Kidney epithelial cell (primary cell): ENCODE measurements around the gene FGB. TPM values are rescaled to one million over a fixed set of nuclear protein-coding genes. Genes with fewer than 3 reads are reported as not detected.
A peak's percentile ranks its signal among the peaks of the same experiment; 100 is the strongest.

Source experiments
- DNase-seq: peaks from one replicate; pipeline ENCODE4 v3.0.0-alpha.2; 2010; ENCODE audit warnings: low read depth
- H3K27me3 ChIP-seq: 2 replicates; pipeline ENCODE4 v1.6.0; 2011; ENCODE audit warnings: low read length; ENCODE audit not compliant: control insufficient read depth, insufficient read depth
- H3K36me3 ChIP-seq: 2 replicates; pipeline ENCODE4 v1.5.1; 2011; ENCODE audit warnings: low read length; ENCODE audit not compliant: control insufficient read depth, insufficient read depth
- H3K4me3 ChIP-seq: 2 replicates; pipeline ENCODE4 v1.5.1; 2011; ENCODE audit warnings: low read depth, mild to moderate bottlenecking, control low read depth, low read length
- CTCF ChIP-seq: IDR thresholded peaks from 2 replicates; pipeline ENCODE4 v1.5.1; 2011; ENCODE audit warnings: mild to moderate bottlenecking, moderate library complexity, low read length, control low read depth, inconsistent platforms; ENCODE audit not compliant: insufficient read depth, poor library complexity, severe bottlenecking
- total RNA-seq: library from RNA; depleted of rRNA; stranded (reverse); fragments of >200 nt; gene quantifications from 2 replicates; pipeline ENCODE4 v1.2.3, GENCODE V29; 2015

The FGB gene
- total RNA-seq, 1 donor from 2014 or later: 3.7 TPM

GRCh38 chr4:154559141-154559493, 3.7 kb upstream of the FGB start:
- no peaks in the 10 kb centered on the region for H3K27me3 ChIP-seq
- no peak for TF ChIP-seq CTCF
- no peak for DNase-seq
- no peaks in the 10 kb centered on the region for H3K36me3 ChIP-seq
- no peak overlapping the region for H3K4me3 ChIP-seq

DNA sequence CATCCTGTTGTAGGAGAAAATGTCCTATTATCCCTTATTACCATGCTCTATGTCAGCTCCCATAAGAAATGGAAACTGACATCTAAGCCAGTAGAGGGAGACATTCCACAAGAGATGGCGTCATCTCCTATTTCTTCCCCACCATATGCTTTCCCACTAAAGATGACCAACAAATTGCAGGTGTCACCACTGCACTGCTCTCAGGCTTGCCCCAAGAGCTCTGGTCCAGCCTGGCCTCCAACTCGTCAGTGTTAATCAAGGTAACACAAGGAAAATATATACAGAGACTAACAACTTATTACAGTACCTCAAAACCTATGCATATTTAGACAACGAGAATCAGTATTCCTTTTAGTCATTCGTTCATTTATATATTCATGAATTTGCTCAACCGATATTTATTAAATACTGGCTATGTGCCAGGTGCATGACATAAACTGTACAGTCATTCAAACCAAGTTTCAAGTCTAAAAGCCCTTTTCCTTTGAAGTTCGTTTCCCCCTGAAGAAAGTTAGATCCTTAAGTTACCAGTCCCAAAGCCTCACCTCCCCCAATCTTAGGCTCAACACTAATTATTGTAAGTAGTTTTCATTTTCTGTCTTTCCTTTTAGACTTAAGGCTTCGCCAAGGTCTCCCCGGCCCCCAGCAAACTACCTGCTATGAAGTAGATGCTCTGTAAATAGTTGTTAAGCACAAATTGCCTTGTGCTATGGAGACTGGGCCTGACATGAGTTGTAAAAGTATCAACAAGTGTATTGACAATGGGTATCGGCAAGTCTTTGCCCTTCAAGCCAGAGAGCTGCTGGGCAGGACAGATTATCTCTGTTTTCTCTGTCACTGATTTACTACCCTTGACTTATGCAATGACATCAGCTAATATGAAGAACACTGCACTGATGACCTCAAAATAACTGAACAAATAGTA, 3.1 kb upstream of the FGB start:
- no peak for DNase-seq
- Histone ChIP-seq H3K36me3 (no peaks in the 10 kb centered on the region), H3K4me3 (no peak overlapping the region), H3K27me3 (no peaks in the 10 kb centered on the region)
- TF ChIP-seq CTCF: peak; percentile 60

DNA sequence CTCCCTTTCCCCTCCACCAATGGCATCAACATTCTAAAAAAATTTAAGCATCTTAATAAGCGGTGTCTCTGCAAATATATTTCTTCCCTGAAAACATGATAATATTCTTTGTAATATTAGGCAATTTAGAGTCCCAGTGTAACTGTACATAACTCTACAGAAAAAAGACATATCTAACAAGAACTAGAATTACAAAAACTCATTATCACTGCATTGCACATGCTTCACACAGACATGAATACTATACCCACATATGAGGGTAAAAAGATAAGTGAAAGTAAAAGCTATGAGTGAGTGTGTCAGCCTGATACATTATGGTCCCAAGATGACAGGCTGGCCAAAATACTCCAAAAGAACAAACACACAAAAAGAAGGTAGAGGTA, 2.4 kb upstream of the FGB start:
- TF ChIP-seq CTCF: no peak
- H3K27me3 ChIP-seq: no peaks in the 10 kb centered on the region
- DNase-seq: no peak
- no peak overlapping the region for H3K4me3 ChIP-seq
- no peaks in the 10 kb centered on the region for H3K36me3 ChIP-seq

DNA sequence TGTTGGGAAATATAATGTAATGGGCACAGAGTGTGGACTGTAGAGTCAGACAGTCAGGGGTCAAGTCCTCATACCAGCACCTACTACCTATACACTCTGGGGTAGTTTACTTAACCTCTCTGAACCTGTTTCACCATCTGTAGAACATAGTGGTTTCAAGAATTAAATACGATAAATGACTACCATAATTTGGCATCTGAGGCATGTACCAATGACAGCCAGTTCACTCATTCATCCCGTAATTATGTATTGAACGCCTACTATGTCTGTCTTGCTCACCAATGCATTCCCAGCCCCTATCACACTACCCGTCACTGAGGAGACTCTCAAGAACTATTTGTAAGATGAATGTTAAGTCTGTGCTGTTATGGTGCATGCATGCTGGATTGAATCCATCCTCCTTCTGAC, 2.0 kb upstream of the FGB start:
- no peaks in the 10 kb centered on the region for H3K27me3 ChIP-seq
- DNase-seq: no peak
- H3K4me3 ChIP-seq: no peak overlapping the region
- no peak for TF ChIP-seq CTCF
- no peaks in the 10 kb centered on the region for H3K36me3 ChIP-seq

GRCh38 chr4:154564311-154564710, 1.5 kb downstream of the FGB start:
- H3K27me3 ChIP-seq: no peaks in the 10 kb centered on the region
- H3K36me3 ChIP-seq: no peaks in the 10 kb centered on the region
- no peak overlapping the region for H3K4me3 ChIP-seq
- no peak for TF ChIP-seq CTCF
- no peak for DNase-seq

DNA sequence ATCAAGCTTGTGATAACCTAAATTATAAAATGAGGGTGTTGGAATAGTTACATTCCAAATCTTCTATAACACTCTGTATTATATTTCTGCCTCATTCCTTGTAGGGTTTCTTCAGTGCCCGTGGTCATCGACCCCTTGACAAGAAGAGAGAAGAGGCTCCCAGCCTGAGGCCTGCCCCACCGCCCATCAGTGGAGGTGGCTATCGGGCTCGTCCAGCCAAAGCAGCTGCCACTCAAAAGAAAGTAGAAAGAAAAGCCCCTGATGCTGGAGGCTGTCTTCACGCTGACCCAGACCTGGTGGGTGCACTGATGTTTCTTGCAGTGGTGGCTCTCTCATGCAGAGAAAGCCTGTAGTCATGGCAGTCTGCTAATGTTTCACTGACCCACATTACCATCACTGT, 2.9 kb downstream of the FGB start:
- H3K36me3 ChIP-seq: no peaks in the 10 kb centered on the region
- DNase-seq: no peak
- H3K4me3 ChIP-seq: no peak overlapping the region
- H3K27me3 ChIP-seq: no peaks in the 10 kb centered on the region
- no peak for TF ChIP-seq CTCF
